Astrocyte of the cerebellum (primary cell): ENCODE results near the gene SYNPO2L.

Source experiments
- DNase-seq: peaks from one replicate; pipeline ENCODE4 v3.0.0-alpha.2; 2011; ENCODE audit warnings: low read depth
- H3K4me3 ChIP-seq: 2 replicates; pipeline ENCODE4 v1.5.1; 2011; ENCODE audit warnings: mild to moderate bottlenecking, low read depth, low read length, moderate library complexity
- CTCF ChIP-seq: IDR thresholded peaks from 2 replicates; pipeline ENCODE4 v1.5.1; 2012; ENCODE audit warnings: low read length, low read depth, moderate library complexity, mild to moderate bottlenecking; ENCODE audit errors: missing control alignments
- in situ Hi-C: cut with HindIII; loops from 2 replicates; pipeline ENCODE4 v1.10.0; 2017; ENCODE audit warnings: low sequenced_read_pairs

SYNPO2L gene

GRCh38 chr10:73644015-73644743, 11.7 kb downstream of the SYNPO2L start:
- no peak overlapping the region for H3K4me3 ChIP-seq
- peak; percentile 66 for DNase-seq
- TF ChIP-seq CTCF = peak; percentile 80
- in situ Hi-C loops = no loop called here

- in situ Hi-C loops = no loop called here
- no peak for DNase-seq
- no peak overlapping the region for H3K4me3 ChIP-seq
- no peak for TF ChIP-seq CTCF
Measured at GRCh38 chr10:73643362-73643761, 12.5 kb downstream of the SYNPO2L start.

GRCh38 chr10:73641328-73642060, 14.3 kb downstream of the SYNPO2L start, which contains the start of gene MYOZ1:
TSS of gene MYOZ1 (minus strand) at chr10:73641474. CDS start at chr10:73640017, 1,457 bp downstream.
- no peak for TF ChIP-seq CTCF
- in situ Hi-C loops = no loop called here
- H3K4me3 ChIP-seq = no peak within 1 kb of the TSS
- DNase-seq = no peak

GRCh38 chr10:73639286-73639685, 16.5 kb downstream of the SYNPO2L start:
- in situ Hi-C loops = no loop called here
- TF ChIP-seq CTCF = no peak
- no peak overlapping the region for H3K4me3 ChIP-seq
- no peak for DNase-seq

- in situ Hi-C loops = no loop called here
Measured at GRCh38 chr10:73635781-73636180, 20.0 kb downstream of the SYNPO2L start.

GRCh38 chr10:73634421-73634820, 21.4 kb downstream of the SYNPO2L start:
- TF ChIP-seq CTCF = no peak
- DNase-seq = no peak
- no peak overlapping the region for H3K4me3 ChIP-seq
- in situ Hi-C loops = no loop called here

More at GRCh38 chr10:73635781-73636180, 20.0 kb downstream of the SYNPO2L start:
- no peak for TF ChIP-seq CTCF
- no peak for DNase-seq
- no peak overlapping the region for H3K4me3 ChIP-seq
